IPS-18a (cell line): Measurements from ENCODE around the gene TIE1.
A peak's percentile ranks its signal among the peaks of the same experiment; 100 is the strongest.

ENCODE experiments used
- H3K27ac ChIP-seq: one replicate; pipeline ENCODE4 v1.5.1; 2013; ENCODE audit warnings: low read length
- H3K27me3 ChIP-seq: one replicate; pipeline ENCODE4 v1.6.1; 2013; ENCODE audit warnings: mild to moderate bottlenecking, low read length; ENCODE audit not compliant: control insufficient read depth, insufficient read depth
- H3K36me3 ChIP-seq: one replicate; pipeline ENCODE4 v1.6.1; 2013; ENCODE audit warnings: low read depth, low read length; ENCODE audit not compliant: control insufficient read depth
- H3K4me1 ChIP-seq: one replicate; pipeline ENCODE4 v1.6.1; 2013; ENCODE audit warnings: low read depth, low read length; ENCODE audit not compliant: control insufficient read depth
- H3K4me3 ChIP-seq: one replicate; pipeline ENCODE4 v1.5.1; 2013; ENCODE audit warnings: low read length
- H3K9ac ChIP-seq: one replicate; pipeline ENCODE4 v1.6.1; 2013; ENCODE audit warnings: mild to moderate bottlenecking, low read length, moderate library complexity
- H3K9me3 ChIP-seq: one replicate; pipeline ENCODE4 v1.6.1; 2013; ENCODE audit warnings: low read depth, low read length; ENCODE audit not compliant: control insufficient read depth

TIE1 gene

GRCh38 chr1:43275826-43276620 is 24.8 kb upstream of the TIE1 start:
- no peaks in the 10 kb centered on the region for H3K27me3 ChIP-seq
- no peaks in the 10 kb centered on the region for H3K36me3 ChIP-seq
- no peak overlapping the region for H3K4me3 ChIP-seq
- peaks cover 1% of the 10 kb centered on the region for H3K4me1 ChIP-seq
- H3K9me3 ChIP-seq = no peaks in the 10 kb centered on the region
- no peak overlapping the region for H3K27ac ChIP-seq
- H3K9ac ChIP-seq = no peak overlapping the region

GRCh38 chr1:43276673-43277072 is 24.1 kb upstream of the TIE1 start:
- Histone ChIP-seq H3K9me3 (no peaks in the 10 kb centered on the region), H3K4me3 (no peak overlapping the region), H3K36me3 (no peaks in the 10 kb centered on the region), H3K27ac (no peak overlapping the region), H3K4me1 (no peaks in the 10 kb centered on the region), H3K9ac (no peak overlapping the region), H3K27me3 (no peaks in the 10 kb centered on the region)

- no peaks in the 10 kb centered on the region for H3K36me3 ChIP-seq
- H3K9ac ChIP-seq = no peak overlapping the region
- H3K9me3 ChIP-seq = no peaks in the 10 kb centered on the region
- H3K4me1 ChIP-seq = no peaks in the 10 kb centered on the region
- no peaks in the 10 kb centered on the region for H3K27me3 ChIP-seq
- H3K27ac ChIP-seq = no peak overlapping the region
- H3K4me3 ChIP-seq = no peak overlapping the region
Measured at GRCh38 chr1:43277116-43277876, 23.5 kb upstream of the TIE1 start.

GRCh38 chr1:43279161-43279560 is 21.6 kb upstream of the TIE1 start:
- Histone ChIP-seq H3K9ac (no peak overlapping the region), H3K4me1 (no peaks in the 10 kb centered on the region), H3K4me3 (no peak overlapping the region), H3K27me3 (no peaks in the 10 kb centered on the region), H3K9me3 (no peaks in the 10 kb centered on the region), H3K36me3 (no peaks in the 10 kb centered on the region), H3K27ac (no peak overlapping the region)

GRCh38 chr1:43279666-43280065 is 21.1 kb upstream of the TIE1 start:
- no peak overlapping the region for H3K4me3 ChIP-seq
- no peak overlapping the region for H3K27ac ChIP-seq
- H3K27me3 ChIP-seq = no peaks in the 10 kb centered on the region
- H3K9me3 ChIP-seq = no peaks in the 10 kb centered on the region
- H3K9ac ChIP-seq = no peak overlapping the region
- H3K4me1 ChIP-seq = peaks cover 1% of the 10 kb centered on the region
- H3K36me3 ChIP-seq = no peaks in the 10 kb centered on the region

- Histone ChIP-seq H3K27ac (no peak overlapping the region), H3K36me3 (no peaks in the 10 kb centered on the region), H3K27me3 (no peaks in the 10 kb centered on the region)
Measured at GRCh38 chr1:43280692-43281091, 20.1 kb upstream of the TIE1 start.

GRCh38 chr1:43282220-43283195 is 18.3 kb upstream of the TIE1 start:
- no peak overlapping the region for H3K9ac ChIP-seq

More at GRCh38 chr1:43280692-43281091, 20.1 kb upstream of the TIE1 start:
- Histone ChIP-seq H3K9me3 (no peaks in the 10 kb centered on the region), H3K4me1 (peaks cover 9% of the 10 kb centered on the region), H3K4me3 (no peak overlapping the region), H3K9ac (no peak overlapping the region)

GRCh38 chr1:43284065-43284464 is 16.7 kb upstream of the TIE1 start:
- Histone ChIP-seq H3K4me3 (no peak overlapping the region), H3K36me3 (no peaks in the 10 kb centered on the region), H3K27me3 (no peaks in the 10 kb centered on the region), H3K9ac (no peak overlapping the region), H3K27ac (no peak overlapping the region), H3K4me1 (peaks cover 13% of the 10 kb centered on the region), H3K9me3 (no peaks in the 10 kb centered on the region)

More at GRCh38 chr1:43282220-43283195, 18.3 kb upstream of the TIE1 start:
- H3K27ac ChIP-seq = no peak overlapping the region
- no peaks in the 10 kb centered on the region for H3K9me3 ChIP-seq
- H3K4me1 ChIP-seq = peaks cover 13% of the 10 kb centered on the region
- H3K27me3 ChIP-seq = no peaks in the 10 kb centered on the region
- H3K36me3 ChIP-seq = no peaks in the 10 kb centered on the region
- no peak overlapping the region for H3K4me3 ChIP-seq

- Histone ChIP-seq H3K27me3 (no peaks in the 10 kb centered on the region), H3K9me3 (no peaks in the 10 kb centered on the region), H3K9ac (no peak overlapping the region), H3K4me3 (peak overlapping the region; percentile 48), H3K27ac (no peak overlapping the region), H3K36me3 (no peaks in the 10 kb centered on the region), H3K4me1 (peaks cover 13% of the 10 kb centered on the region)
Measured at GRCh38 chr1:43284546-43285110, 16.2 kb upstream of the TIE1 start.

- Histone ChIP-seq H3K4me3 (peak within 1 kb of the TSS; percentile 48), H3K9me3 (no peaks in the 10 kb centered on the region), H3K27ac (no peak within 1 kb of the TSS), H3K4me1 (peaks cover 13% of the 10 kb centered on the region), H3K27me3 (no peaks in the 10 kb centered on the region), H3K9ac (no peak within 1 kb of the TSS), H3K36me3 (no peaks in the 10 kb centered on the region)
Measured at GRCh38 chr1:43285269-43285990, 15.4 kb upstream of the TIE1 start, which contains the start of gene C1orf210. Gene C1orf210 (minus strand): TSS chr1:43285581. CDS start chr1:43283270, 2,311 bp downstream.
